ENCODE measurements around the gene EFCC1.
"Not testable (repeated sequence)": the region's sequence is repeated elsewhere in the genome, so short reads cannot be mapped to it uniquely, and the experiment has no call there.

EFCC1 gene

GRCh38 chr3:129087138-129087702 lies 86.1 kb downstream of the EFCC1 start:
- no peak for DNase-seq

- DNase-seq, result peak; percentile 53
Measured at GRCh38 chr3:129087904-129088303, 86.8 kb downstream of the EFCC1 start.

GRCh38 chr3:129088312-129088711 lies 87.2 kb downstream of the EFCC1 start:
- not testable (repeated sequence) for DNase-seq

Measured in NCI-H69 (cell line).